ENCODE measurements around the gene NPFFR1.

DNA sequence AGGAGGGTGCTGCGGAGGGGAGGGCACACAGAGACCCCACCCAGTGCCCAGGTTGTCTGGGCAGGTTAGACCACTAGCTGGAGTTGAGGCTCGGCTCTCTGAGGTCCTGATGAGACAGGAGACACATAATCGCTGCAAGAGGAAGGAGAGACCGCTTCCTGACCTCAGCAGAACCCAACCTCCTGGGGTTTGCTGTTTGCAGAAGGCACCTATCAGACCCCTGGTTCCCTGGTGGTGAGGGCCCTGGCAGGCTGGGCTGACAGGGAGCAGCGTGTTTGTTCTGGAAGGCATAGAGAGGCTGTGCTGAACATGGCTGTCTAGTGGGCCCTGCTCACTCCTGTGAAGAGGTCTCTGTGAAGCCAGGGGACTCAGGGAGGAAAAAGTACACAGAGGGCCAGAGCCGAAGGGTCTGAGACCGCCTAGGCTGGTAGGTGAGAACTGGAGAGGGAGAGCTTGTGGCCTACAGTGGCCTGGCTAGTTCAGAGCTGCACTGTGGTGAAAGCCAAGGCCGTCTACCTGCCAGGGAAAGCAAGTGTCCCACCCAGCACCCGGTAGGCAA is 39.4 kb upstream of the NPFFR1 start:
- TF ChIP-seq, protein P1, sequence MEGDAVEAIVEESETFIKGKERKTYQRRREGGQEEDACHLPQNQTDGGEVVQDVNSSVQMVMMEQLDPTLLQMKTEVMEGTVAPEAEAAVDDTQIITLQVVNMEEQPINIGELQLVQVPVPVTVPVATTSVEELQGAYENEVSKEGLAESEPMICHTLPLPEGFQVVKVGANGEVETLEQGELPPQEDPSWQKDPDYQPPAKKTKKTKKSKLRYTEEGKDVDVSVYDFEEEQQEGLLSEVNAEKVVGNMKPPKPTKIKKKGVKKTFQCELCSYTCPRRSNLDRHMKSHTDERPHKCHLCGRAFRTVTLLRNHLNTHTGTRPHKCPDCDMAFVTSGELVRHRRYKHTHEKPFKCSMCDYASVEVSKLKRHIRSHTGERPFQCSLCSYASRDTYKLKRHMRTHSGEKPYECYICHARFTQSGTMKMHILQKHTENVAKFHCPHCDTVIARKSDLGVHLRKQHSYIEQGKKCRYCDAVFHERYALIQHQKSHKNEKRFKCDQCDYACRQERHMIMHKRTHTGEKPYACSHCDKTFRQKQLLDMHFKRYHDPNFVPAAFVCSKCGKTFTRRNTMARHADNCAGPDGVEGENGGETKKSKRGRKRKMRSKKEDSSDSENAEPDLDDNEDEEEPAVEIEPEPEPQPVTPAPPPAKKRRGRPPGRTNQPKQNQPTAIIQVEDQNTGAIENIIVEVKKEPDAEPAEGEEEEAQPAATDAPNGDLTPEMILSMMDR (IDR thresholded peaks at IDR 0.05): no peak
- no peak for TF ChIP-seq EP300 (IDR thresholded peaks at IDR 0.05)
- no peak for TF ChIP-seq POLR2A (IDR thresholded peaks at IDR 0.05)
